Progenitor cell of endocrine pancreas (in vitro differentiated cells): ENCODE results near the gene RANBP3. TPM values are rescaled to one million over a fixed set of nuclear protein-coding genes. Genes with fewer than 3 reads are reported as not detected.
A peak's percentile ranks its signal among the peaks of the same experiment; 100 is the strongest.

Source experiments
- DNase-seq: peaks from one replicate; pipeline ENCODE4 v3.0.0; 2021; ENCODE audit warnings: low spot score; ENCODE audit not compliant: unreplicated experiment
- H3K27ac Mint-ChIP-seq: 2 replicates; pipeline ENCODE4 v1.8.0; 2021; ENCODE audit warnings: mild to moderate bottlenecking, moderate library complexity, mixed read lengths
- H3K27me3 Mint-ChIP-seq: 2 replicates; pipeline ENCODE4 v1.8.0; 2021; ENCODE audit warnings: mixed read lengths
- H3K36me3 Mint-ChIP-seq: 2 replicates; pipeline ENCODE4 v1.8.0; 2022; ENCODE audit warnings: mixed read lengths; ENCODE audit not compliant: insufficient read depth
- H3K4me1 Mint-ChIP-seq: 2 replicates; pipeline ENCODE4 v1.8.0; 2021; ENCODE audit warnings: low read depth, mixed read lengths
- H3K4me3 Mint-ChIP-seq: 2 replicates; pipeline ENCODE4 v1.8.0; 2021; ENCODE audit warnings: low read depth, mild to moderate bottlenecking, moderate library complexity, mixed read lengths
- H3K9me3 Mint-ChIP-seq: 2 replicates; pipeline ENCODE4 v1.8.0; 2021; ENCODE audit warnings: low read depth, mixed read lengths
- CTCF ChIP-seq: fragments of 200-600 bp; sonication (generic); IDR thresholded peaks from one replicate; pipeline ENCODE4 v1.5.0; 2021; ENCODE audit warnings: antibody characterized with exemption, mild to moderate bottlenecking; ENCODE audit not compliant: unreplicated experiment
- total RNA-seq: library from RNA; stranded (reverse); gene quantifications from 2 replicates; pipeline ENCODE4 v1.2.1, GENCODE V29; 2021

RANBP3 gene
- total RNA-seq, 1 donor from 2014 or later, result 106 TPM

- peaks cover 29% of the 10 kb centered on the region for H3K4me1 Mint-ChIP-seq
- H3K27me3 Mint-ChIP-seq, result no peaks in the 10 kb centered on the region
- peaks cover 2% of the 10 kb centered on the region for H3K36me3 Mint-ChIP-seq
- no peak for TF ChIP-seq CTCF
- no peaks in the 10 kb centered on the region for H3K9me3 Mint-ChIP-seq
- peak overlapping the region; percentile 78 for H3K27ac Mint-ChIP-seq
- no peak for DNase-seq
- H3K4me3 Mint-ChIP-seq, result peak overlapping the region; percentile 45
Measured at GRCh38 chr19:5974721-5975387, 3.1 kb downstream of the RANBP3 start.

GRCh38 chr19:5973867-5974635 lies 3.9 kb downstream of the RANBP3 start:
- H3K4me1 Mint-ChIP-seq, result peaks cover 27% of the 10 kb centered on the region
- no peaks in the 10 kb centered on the region for H3K27me3 Mint-ChIP-seq
- H3K9me3 Mint-ChIP-seq, result no peaks in the 10 kb centered on the region
- no peak overlapping the region for H3K27ac Mint-ChIP-seq
- no peak for DNase-seq
- H3K4me3 Mint-ChIP-seq, result peak overlapping the region; percentile 21
- no peak for TF ChIP-seq CTCF
- H3K36me3 Mint-ChIP-seq, result peaks cover 2% of the 10 kb centered on the region

- H3K4me3 Mint-ChIP-seq, result no peak overlapping the region
- H3K27me3 Mint-ChIP-seq, result no peaks in the 10 kb centered on the region
- H3K4me1 Mint-ChIP-seq, result peaks cover 32% of the 10 kb centered on the region
- no peak overlapping the region for H3K27ac Mint-ChIP-seq
- DNase-seq, result no peak
- no peaks in the 10 kb centered on the region for H3K9me3 Mint-ChIP-seq
- no peak for TF ChIP-seq CTCF
- H3K36me3 Mint-ChIP-seq, result peaks cover 2% of the 10 kb centered on the region
Measured at GRCh38 chr19:5973376-5973775, 4.6 kb downstream of the RANBP3 start.

- no peak for DNase-seq
- H3K27ac Mint-ChIP-seq, result peak overlapping the region; percentile 76
- peaks cover 37% of the 10 kb centered on the region for H3K4me1 Mint-ChIP-seq
- TF ChIP-seq CTCF, result no peak
- H3K27me3 Mint-ChIP-seq, result no peaks in the 10 kb centered on the region
- no peak overlapping the region for H3K4me3 Mint-ChIP-seq
- H3K36me3 Mint-ChIP-seq, result peaks cover 2% of the 10 kb centered on the region
- H3K9me3 Mint-ChIP-seq, result no peaks in the 10 kb centered on the region
Measured at GRCh38 chr19:5972355-5972731, 5.6 kb downstream of the RANBP3 start.

GRCh38 chr19:5971714-5972354 lies 6.1 kb downstream of the RANBP3 start:
- DNase-seq, result no peak
- H3K36me3 Mint-ChIP-seq, result peaks cover 2% of the 10 kb centered on the region
- no peak for TF ChIP-seq CTCF
- no peak overlapping the region for H3K4me3 Mint-ChIP-seq
- no peaks in the 10 kb centered on the region for H3K27me3 Mint-ChIP-seq
- H3K4me1 Mint-ChIP-seq, result peaks cover 38% of the 10 kb centered on the region
- no peaks in the 10 kb centered on the region for H3K9me3 Mint-ChIP-seq
- H3K27ac Mint-ChIP-seq, result no peak overlapping the region
